ENCODE results near the gene TMBIM6.

DNA sequence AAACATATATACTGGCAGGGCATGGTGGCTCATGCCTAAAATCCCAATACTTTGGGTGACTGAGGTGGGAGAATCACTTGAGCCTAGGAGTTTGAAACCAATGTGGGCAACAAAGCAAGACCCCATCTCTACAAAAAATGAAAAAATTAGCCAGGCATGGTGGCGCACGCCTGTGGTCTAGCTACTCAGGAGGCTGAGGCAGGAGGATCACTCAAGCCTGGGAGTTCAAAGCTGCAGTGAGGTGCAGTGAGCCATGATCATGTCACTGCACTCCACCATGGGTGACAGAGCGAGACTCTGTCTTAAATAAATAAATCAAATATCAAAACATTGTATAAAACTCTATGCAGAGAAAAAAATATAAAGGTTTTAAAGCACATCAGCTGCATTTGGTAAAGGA is 39.3 kb upstream of the TMBIM6 start:
- TF ChIP-seq, protein P1, sequence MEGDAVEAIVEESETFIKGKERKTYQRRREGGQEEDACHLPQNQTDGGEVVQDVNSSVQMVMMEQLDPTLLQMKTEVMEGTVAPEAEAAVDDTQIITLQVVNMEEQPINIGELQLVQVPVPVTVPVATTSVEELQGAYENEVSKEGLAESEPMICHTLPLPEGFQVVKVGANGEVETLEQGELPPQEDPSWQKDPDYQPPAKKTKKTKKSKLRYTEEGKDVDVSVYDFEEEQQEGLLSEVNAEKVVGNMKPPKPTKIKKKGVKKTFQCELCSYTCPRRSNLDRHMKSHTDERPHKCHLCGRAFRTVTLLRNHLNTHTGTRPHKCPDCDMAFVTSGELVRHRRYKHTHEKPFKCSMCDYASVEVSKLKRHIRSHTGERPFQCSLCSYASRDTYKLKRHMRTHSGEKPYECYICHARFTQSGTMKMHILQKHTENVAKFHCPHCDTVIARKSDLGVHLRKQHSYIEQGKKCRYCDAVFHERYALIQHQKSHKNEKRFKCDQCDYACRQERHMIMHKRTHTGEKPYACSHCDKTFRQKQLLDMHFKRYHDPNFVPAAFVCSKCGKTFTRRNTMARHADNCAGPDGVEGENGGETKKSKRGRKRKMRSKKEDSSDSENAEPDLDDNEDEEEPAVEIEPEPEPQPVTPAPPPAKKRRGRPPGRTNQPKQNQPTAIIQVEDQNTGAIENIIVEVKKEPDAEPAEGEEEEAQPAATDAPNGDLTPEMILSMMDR (conservative IDR thresholded peaks at IDR 0.05 in 1 of 2, IDR thresholded peaks at IDR 0.05 in 1 of 2; ENCODE audit: extremely low read depth in 1 of 2, insufficient read depth in 1 of 2, low read depth in 1 of 2, low read length in 2 of 2) = no peak
- no peak for TF ChIP-seq EZH2 (IDR thresholded peaks at IDR 0.05; ENCODE audit: borderline replicate concordance, low read length)

Data from mammary epithelial cell (primary cell).